SK-N-SH treated with all-trans-retinoic acid at 6 μM for 48 hours (cell line): ENCODE measurements around the gene SH3YL1.

Source experiments
- ATAC-seq: fragments of 200-7000 bp; cut with Tn5 transposase; 3 replicates; pipeline ENCODE4 v1.9.1; 2020; ENCODE audit warnings: mild to moderate bottlenecking, moderate library complexity
- ARNTL ChIP-seq: fragments of 450-650 bp; formaldehyde crosslinking; IDR thresholded peaks from 2 replicates; pipeline ENCODE4 v1.5.0; 2020; ENCODE audit warnings: low read depth, mild to moderate bottlenecking, moderate library complexity, borderline replicate concordance
- BACH2 ChIP-seq: fragments of 250-450 bp; sonication (Bioruptor Pico); IDR thresholded peaks from 2 replicates; pipeline ENCODE4 v1.9.0; 2021; ENCODE audit warnings: mild to moderate bottlenecking, borderline replicate concordance
- CSDC2 ChIP-seq: fragments of 250-450 bp; sonication (Bioruptor Pico); IDR thresholded peaks from 2 replicates; pipeline ENCODE4 v1.5.0; 2020; ENCODE audit warnings: mild to moderate bottlenecking, moderate library complexity
- ESRRG ChIP-seq: fragments of 250-450 bp; sonication (Bioruptor Pico); IDR thresholded peaks from 2 replicates; pipeline ENCODE4 v1.6.1; 2021; ENCODE audit warnings: mild to moderate bottlenecking
- GLIS3 ChIP-seq: fragments of 250-450 bp; sonication (Bioruptor Pico); IDR thresholded peaks from 2 replicates; pipeline ENCODE4 v1.5.0; 2020; ENCODE audit warnings: mild to moderate bottlenecking, moderate library complexity
- OSR1 ChIP-seq: fragments of 250-450 bp; sonication (Bioruptor Pico); IDR thresholded peaks from 2 replicates; pipeline ENCODE4 v1.8.0; 2022; ENCODE audit warnings: moderate library complexity, mild to moderate bottlenecking, inconsistent platforms
- PPARA ChIP-seq: fragments of 250-450 bp; sonication (Bioruptor Pico); IDR thresholded peaks from 2 replicates; pipeline ENCODE4 v1.5.0; 2020; ENCODE audit warnings: mild to moderate bottlenecking, borderline replicate concordance
- RARB ChIP-seq: fragments of 250-450 bp; sonication (Bioruptor Pico); IDR thresholded peaks from 2 replicates; pipeline ENCODE4 v1.8.0; 2021; ENCODE audit warnings: mild to moderate bottlenecking, moderate library complexity
- SNAI2 ChIP-seq: fragments of 250-450 bp; sonication (Bioruptor Pico); IDR thresholded peaks from 2 replicates; pipeline ENCODE4 v1.5.0; 2020; ENCODE audit warnings: mild to moderate bottlenecking, moderate library complexity
- TCF4 ChIP-seq: fragments of 250-450 bp; sonication (Bioruptor Pico); IDR thresholded peaks from 2 replicates; pipeline ENCODE4 v1.8.0; 2021; ENCODE audit warnings: mild to moderate bottlenecking, moderate library complexity, borderline replicate concordance
- TOX ChIP-seq: fragments of 250-450 bp; sonication (Bioruptor Pico); IDR thresholded peaks from 2 replicates; pipeline ENCODE4 v1.8.0; 2021; ENCODE audit warnings: mild to moderate bottlenecking, moderate library complexity, borderline replicate concordance
- ZC3H10 ChIP-seq: fragments of 250-450 bp; sonication (Bioruptor Pico); IDR thresholded peaks from 2 replicates; pipeline ENCODE4 v1.5.1; 2021; ENCODE audit warnings: mild to moderate bottlenecking, moderate library complexity
- ZFP3 ChIP-seq: fragments of 250-450 bp; sonication (Bioruptor Pico); IDR thresholded peaks from 2 replicates; pipeline ENCODE4 v1.5.0; 2020; ENCODE audit warnings: mild to moderate bottlenecking, moderate library complexity
- ZFP30 ChIP-seq: fragments of 450-650 bp; formaldehyde crosslinking; IDR thresholded peaks from 2 replicates; pipeline ENCODE4 v1.5.0; 2022; ENCODE audit warnings: mild to moderate bottlenecking, moderate library complexity
- ZNF565 ChIP-seq: fragments of 450-650 bp; formaldehyde crosslinking; conservative IDR thresholded peaks from 2 replicates; pipeline ENCODE4 v1.5.0; 2020; ENCODE audit warnings: low read depth, mild to moderate bottlenecking, moderate library complexity
- ZNF8 ChIP-seq: fragments of 450-650 bp; formaldehyde crosslinking; IDR thresholded peaks from 2 replicates; pipeline ENCODE4 v1.5.0; 2020; ENCODE audit warnings: mild to moderate bottlenecking, moderate library complexity
- TF ChIP-seq, protein P1 (sequence below): fragments of 250-450 bp; sonication (Bioruptor Pico); IDR thresholded peaks from 2 replicates; pipeline ENCODE4 v1.5.1; 2020; ENCODE audit warnings: low read depth, mild to moderate bottlenecking, moderate library complexity
- TF ChIP-seq, protein P2 (sequence below): fragments of 250-450 bp; sonication (Bioruptor Pico); IDR thresholded peaks from 2 replicates; pipeline ENCODE4 v1.8.0; 2020; ENCODE audit warnings: mild to moderate bottlenecking, moderate library complexity, borderline replicate concordance
- TF ChIP-seq, protein P3 (sequence below): fragments of 250-450 bp; sonication (Bioruptor Pico); IDR thresholded peaks from 2 replicates; pipeline ENCODE4 v1.8.0; 2021; ENCODE audit warnings: low read depth, mild to moderate bottlenecking, moderate library complexity, borderline replicate concordance
- TF ChIP-seq, protein P4 (sequence below): fragments of 250-450 bp; sonication (Bioruptor Pico); IDR thresholded peaks from 2 replicates; pipeline ENCODE4 v1.5.0; 2020; ENCODE audit warnings: mild to moderate bottlenecking, moderate library complexity

Gene SH3YL1

DNA sequence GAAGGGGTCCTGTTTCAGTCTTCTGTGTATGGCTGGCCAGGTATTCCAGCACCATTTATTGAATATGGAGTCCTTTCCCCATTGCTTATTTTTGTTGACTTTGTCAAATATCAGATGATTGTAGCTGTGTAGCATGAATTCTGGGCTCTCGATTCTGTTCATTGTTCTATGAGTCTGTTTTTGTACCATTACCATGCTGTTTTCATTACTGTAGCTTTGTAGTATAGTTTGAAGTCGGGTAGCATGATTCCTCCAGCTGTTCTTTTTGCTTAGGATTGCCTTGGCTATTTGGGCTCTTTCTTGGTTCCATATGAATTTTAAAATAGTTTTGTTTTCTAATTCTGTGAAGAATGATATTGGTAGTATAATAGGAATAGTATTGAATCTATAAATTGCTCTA lies 6.0 kb downstream of the SH3YL1 start:
- no peak for ATAC-seq
- TF ChIP-seq ZC3H10 (CRISPR knock-in tag) (no peak), ZNF8 (CRISPR knock-in tag) (no peak), ARNTL (CRISPR knock-in tag) (no peak), ZFP30 (CRISPR knock-in tag) (no peak), ESRRG (CRISPR knock-in tag) (no peak), ZNF565 (CRISPR knock-in tag) (no peak), BACH2 (CRISPR knock-in tag) (no peak), TCF4 (no peak), OSR1 (CRISPR knock-in tag) (no peak), RARB (CRISPR knock-in tag) (no peak), PPARA (CRISPR knock-in tag) (no peak), TOX (CRISPR knock-in tag) (no peak)
- TF ChIP-seq, protein P1, sequence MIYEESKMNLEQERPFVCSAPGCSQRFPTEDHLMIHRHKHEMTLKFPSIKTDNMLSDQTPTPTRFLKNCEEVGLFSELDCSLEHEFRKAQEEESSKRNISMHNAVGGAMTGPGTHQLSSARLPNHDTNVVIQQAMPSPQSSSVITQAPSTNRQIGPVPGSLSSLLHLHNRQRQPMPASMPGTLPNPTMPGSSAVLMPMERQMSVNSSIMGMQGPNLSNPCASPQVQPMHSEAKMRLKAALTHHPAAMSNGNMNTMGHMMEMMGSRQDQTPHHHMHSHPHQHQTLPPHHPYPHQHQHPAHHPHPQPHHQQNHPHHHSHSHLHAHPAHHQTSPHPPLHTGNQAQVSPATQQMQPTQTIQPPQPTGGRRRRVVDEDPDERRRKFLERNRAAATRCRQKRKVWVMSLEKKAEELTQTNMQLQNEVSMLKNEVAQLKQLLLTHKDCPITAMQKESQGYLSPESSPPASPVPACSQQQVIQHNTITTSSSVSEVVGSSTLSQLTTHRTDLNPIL, result no peak
- TF ChIP-seq, protein P2, sequence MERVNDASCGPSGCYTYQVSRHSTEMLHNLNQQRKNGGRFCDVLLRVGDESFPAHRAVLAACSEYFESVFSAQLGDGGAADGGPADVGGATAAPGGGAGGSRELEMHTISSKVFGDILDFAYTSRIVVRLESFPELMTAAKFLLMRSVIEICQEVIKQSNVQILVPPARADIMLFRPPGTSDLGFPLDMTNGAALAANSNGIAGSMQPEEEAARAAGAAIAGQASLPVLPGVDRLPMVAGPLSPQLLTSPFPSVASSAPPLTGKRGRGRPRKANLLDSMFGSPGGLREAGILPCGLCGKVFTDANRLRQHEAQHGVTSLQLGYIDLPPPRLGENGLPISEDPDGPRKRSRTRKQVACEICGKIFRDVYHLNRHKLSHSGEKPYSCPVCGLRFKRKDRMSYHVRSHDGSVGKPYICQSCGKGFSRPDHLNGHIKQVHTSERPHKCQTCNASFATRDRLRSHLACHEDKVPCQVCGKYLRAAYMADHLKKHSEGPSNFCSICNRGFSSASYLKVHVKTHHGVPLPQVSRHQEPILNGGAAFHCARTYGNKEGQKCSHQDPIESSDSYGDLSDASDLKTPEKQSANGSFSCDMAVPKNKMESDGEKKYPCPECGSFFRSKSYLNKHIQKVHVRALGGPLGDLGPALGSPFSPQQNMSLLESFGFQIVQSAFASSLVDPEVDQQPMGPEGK (CRISPR knock-in tag), result no peak
- TF ChIP-seq, protein P3, sequence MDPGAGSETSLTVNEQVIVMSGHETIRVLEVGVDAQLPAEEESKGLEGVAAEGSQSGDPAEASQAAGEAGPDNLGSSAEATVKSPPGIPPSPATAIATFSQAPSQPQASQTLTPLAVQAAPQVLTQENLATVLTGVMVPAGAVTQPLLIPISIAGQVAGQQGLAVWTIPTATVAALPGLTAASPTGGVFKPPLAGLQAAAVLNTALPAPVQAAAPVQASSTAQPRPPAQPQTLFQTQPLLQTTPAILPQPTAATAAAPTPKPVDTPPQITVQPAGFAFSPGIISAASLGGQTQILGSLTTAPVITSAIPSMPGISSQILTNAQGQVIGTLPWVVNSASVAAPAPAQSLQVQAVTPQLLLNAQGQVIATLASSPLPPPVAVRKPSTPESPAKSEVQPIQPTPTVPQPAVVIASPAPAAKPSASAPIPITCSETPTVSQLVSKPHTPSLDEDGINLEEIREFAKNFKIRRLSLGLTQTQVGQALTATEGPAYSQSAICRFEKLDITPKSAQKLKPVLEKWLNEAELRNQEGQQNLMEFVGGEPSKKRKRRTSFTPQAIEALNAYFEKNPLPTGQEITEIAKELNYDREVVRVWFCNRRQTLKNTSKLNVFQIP, result no peak
- TF ChIP-seq, protein P4, sequence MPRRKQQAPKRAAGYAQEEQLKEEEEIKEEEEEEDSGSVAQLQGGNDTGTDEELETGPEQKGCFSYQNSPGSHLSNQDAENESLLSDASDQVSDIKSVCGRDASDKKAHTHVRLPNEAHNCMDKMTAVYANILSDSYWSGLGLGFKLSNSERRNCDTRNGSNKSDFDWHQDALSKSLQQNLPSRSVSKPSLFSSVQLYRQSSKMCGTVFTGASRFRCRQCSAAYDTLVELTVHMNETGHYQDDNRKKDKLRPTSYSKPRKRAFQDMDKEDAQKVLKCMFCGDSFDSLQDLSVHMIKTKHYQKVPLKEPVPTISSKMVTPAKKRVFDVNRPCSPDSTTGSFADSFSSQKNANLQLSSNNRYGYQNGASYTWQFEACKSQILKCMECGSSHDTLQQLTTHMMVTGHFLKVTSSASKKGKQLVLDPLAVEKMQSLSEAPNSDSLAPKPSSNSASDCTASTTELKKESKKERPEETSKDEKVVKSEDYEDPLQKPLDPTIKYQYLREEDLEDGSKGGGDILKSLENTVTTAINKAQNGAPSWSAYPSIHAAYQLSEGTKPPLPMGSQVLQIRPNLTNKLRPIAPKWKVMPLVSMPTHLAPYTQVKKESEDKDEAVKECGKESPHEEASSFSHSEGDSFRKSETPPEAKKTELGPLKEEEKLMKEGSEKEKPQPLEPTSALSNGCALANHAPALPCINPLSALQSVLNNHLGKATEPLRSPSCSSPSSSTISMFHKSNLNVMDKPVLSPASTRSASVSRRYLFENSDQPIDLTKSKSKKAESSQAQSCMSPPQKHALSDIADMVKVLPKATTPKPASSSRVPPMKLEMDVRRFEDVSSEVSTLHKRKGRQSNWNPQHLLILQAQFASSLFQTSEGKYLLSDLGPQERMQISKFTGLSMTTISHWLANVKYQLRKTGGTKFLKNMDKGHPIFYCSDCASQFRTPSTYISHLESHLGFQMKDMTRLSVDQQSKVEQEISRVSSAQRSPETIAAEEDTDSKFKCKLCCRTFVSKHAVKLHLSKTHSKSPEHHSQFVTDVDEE, result no peak

DNA sequence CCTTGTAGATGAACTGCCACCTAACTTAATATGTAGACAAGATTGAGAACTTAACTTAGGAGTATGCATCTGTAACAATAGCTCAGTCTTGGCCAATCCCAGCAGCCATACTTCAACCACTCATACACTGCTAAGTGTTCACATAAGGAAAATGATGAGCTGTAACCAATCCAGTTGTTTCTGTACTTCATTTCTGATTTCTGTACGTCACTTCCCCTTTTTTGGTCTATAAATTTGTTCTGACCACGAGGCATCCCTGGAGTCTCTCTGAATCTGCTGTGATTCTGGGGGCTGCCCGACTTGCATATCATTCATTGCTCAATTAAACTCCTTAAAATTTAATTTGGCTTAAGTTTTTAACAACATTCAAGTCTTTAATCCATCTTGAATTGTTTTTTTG lies 6.4 kb downstream of the SH3YL1 start:
- TF ChIP-seq CSDC2 (CRISPR knock-in tag) (no peak), PPARA (CRISPR knock-in tag) (no peak), RARB (CRISPR knock-in tag) (no peak), SNAI2 (CRISPR knock-in tag) (no peak), BACH2 (CRISPR knock-in tag) (no peak), ESRRG (CRISPR knock-in tag) (no peak), ZNF565 (CRISPR knock-in tag) (no peak), ZFP3 (CRISPR knock-in tag) (no peak), GLIS3 (CRISPR knock-in tag) (no peak)
- TF ChIP-seq, protein P1, result no peak
- TF ChIP-seq, protein P4, result no peak
- TF ChIP-seq, protein P2 (CRISPR knock-in tag), result no peak
- TF ChIP-seq, protein P3, result no peak
- TF ChIP-seq, all 23 proteins: peak for 0
- ATAC-seq, result no peak
